GM21825 (cell line): Measurements from ENCODE around the gene RPL14.
"Not testable (repeated sequence)": the region's sequence is repeated elsewhere in the genome, so short reads cannot be mapped to it uniquely, and the experiment has no call there.

Source experiments
- ATAC-seq: cut with Tn5 transposase; IDR thresholded peaks from one replicate; pipeline ENCODE4 v1.9.1; 2021; ENCODE audit warnings: mild to moderate bottlenecking, moderate library complexity; ENCODE audit not compliant: unreplicated experiment

The RPL14 gene

GRCh38 chr3:40456940-40457823 is at the start of gene RPL14:
Gene RPL14, plus strand, starts transcription at chr3:40457339. Its CDS starts 133 bp downstream, at chr3:40457472.
- ATAC-seq: peak; percentile 67

DNA sequence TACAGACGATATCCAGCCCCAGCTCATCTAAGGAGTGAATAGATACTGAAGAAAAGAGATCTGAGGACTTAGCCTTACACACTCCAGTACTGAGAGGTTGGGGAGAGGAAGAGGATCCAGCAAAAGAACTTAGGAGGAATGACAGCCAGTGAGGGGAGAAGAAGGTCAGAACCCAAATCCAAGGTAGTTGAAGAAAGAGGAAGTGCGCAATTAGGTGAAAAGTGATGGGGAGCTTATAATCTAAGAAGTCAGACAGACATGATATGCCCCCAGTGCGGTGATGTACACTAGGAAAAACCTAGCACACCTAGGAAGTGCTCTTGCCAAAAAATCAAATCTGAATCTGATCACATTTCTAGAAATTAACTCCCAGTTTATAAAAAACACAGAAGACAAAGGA is 49.5 kb upstream of the RPL14 start:
- ATAC-seq: no peak

- no peak for ATAC-seq
Observed at GRCh38 chr3:40414270-40414669, 42.9 kb upstream of the RPL14 start.

DNA sequence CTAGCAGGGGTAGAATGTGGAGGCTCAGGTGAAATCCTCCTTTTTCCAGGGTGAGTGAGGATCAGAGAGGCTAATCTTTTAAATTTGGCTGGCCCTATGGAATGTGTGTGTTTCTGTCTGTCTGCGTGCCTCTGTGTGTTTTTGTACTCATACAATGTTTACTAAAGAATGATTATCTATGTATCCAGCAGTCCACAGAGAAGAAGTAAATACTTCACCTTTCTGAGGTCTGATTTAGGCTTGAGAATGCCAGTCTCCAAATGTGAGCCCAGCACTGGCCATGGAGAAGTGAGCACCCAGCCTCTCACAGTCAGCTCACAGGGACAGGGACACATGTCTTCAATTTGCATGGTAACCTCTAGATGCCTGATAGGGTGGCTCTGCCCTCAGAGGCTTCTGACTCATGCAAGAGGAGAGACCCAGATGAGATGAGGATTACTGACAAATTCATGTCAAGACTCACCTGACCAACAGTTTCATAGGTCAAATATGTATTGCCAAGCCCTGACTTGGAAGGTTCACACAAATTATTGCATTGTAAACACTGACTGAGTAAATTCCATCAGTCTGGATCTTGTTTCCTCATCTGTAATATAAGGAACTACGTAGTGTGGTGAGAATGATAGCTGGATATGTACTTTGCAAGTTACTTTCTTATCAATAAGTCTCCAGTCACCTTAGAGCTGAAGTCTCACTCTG is 39.1 kb upstream of the RPL14 start:
- no peak for ATAC-seq

- no peak for ATAC-seq
Observed at GRCh38 chr3:40422861-40423260, 34.3 kb upstream of the RPL14 start.

GRCh38 chr3:40427045-40427669 is 30.0 kb upstream of the RPL14 start:
- ATAC-seq: no peak

DNA sequence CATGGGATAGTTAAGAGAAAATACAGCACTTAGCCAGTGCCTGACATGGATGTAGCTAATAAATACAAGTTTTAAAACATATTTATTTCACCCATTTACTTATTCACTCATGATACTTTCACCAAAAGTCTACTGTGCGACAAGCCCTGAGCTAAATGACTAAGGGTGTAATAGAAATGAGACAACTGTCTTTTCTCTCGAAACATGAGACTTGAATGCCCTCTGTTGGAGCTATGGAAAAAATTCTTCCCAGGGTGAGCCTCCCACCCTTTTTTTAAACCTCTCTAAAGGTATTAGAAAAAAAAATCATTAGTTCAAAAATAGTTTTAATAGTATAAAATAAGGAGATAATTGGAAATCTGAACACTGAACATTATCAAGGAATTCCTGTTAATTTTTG is 24.3 kb upstream of the RPL14 start:
- ATAC-seq: no peak

DNA sequence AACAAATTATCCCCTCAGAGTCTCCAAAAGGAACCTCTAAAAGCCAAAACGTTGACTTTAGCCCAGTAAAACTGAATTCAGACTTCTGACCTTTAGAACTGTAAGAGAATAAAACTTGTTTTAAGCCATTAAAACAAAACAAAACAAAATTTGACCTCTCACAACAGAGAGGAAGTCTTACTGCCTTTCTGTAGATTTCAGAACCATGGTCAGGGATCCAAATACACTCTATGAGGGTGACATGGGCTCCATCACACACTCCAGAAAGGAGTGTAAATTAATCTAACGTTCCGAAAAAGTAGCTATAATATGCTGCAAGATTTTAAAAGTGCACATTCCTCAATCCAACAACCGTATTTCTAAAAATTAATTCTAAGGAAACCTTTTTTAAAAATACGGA is 19.2 kb upstream of the RPL14 start:
- ATAC-seq: no peak

DNA sequence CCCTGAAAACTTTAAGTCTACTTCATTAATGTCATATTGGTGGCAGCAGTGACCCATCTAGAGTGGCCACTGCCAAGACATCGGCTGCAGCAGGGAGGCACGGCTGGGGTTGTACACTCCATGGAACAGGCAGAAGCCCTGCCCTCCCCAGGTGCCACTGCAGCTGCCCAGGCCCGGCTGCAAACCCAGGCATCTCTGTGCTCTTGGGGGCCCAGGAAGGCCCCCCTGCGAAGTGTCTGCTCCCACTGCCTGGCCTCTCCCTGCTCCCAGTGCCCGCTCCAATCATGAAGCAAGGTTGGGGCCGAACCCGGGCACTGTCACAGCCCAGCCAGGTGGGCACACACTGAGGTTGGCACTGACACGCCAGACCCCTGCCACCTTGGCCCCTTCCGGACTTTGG is 12.1 kb upstream of the RPL14 start:
- ATAC-seq: no peak

- no peak for ATAC-seq
Observed at GRCh38 chr3:40445880-40446279, 11.3 kb upstream of the RPL14 start.

DNA sequence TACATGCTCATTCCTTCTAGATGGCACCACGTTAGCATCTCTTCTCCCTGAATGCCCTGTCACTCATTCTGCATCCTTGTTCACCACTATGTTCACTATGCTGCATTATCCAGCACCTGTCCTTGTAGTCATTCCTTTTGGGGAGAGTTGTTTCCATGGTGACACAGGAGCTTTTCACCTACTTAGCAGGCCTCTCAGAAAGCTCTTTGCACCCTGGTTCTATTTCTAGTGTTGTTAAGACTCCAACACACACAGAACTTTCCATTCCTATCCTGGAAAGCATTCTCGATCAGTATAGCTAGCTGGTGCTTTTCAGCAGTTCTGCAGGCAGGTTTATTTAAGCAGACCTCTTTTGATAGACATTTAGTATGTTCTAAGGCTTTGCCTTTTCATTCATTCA is 6.7 kb upstream of the RPL14 start:
- no peak for ATAC-seq

GRCh38 chr3:40451551-40451950 is 5.6 kb upstream of the RPL14 start:
- ATAC-seq: no peak

DNA sequence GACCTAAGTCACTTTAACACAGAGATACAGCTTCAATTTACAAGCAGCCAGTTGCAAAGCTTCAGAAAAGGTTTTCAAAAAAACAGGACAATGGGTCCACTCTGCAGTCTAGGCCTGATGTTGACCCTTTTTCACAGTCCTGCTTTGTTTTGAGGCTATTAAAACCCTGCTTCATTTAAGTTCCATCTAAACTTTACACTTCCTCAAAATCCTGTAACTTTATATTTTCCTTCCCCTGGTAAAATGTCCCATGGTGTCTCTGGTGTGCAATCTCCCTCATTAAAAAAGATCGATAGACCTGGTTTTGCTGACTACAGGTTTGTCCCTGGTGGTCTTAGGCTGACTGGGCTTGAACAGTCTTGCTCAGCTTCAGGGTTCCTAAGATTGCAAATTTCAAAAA is 5.1 kb upstream of the RPL14 start:
- no peak for ATAC-seq

DNA sequence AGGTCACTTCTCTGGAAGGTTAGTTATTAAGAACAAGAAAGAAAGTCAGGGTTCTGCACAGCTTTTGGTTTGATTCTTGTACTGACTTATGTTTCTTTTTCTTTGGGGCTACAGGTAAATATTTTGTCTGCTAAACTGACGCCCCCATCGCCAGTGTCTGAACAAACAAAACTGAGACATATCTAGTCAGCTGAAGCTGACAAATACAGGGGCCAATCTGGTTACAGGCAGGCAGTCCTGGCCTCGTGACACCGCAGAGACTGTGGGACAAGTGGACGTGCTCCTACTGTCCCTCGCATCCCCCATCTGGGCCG is 4.6 kb upstream of the RPL14 start:
- no peak for ATAC-seq

- peak; percentile 95 for ATAC-seq
Observed at GRCh38 chr3:40452876-40453730, 4.0 kb upstream of the RPL14 start.

DNA sequence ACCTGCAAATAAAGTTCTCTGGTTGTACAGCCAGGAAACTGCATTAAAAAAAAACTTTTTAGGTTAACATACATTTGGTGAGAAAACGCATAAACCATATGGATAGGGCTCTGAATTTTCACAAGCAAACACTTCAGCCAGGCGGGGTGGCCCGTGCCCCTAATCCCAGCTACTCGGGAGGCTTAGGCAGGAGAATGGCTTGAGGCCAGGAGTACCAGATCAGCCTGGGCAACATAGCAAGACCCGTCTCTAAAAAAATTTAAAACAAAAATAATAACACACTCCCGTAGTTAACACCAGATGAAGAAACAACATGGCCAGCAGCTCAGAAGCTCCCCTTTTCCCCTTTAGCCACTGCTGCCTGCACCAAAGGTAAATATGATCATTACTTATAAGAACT is 3.2 kb upstream of the RPL14 start:
- no peak for ATAC-seq

GRCh38 chr3:40455328-40455727 is 1.8 kb upstream of the RPL14 start:
- no peak for ATAC-seq

GRCh38 chr3:40456279-40456939 is 730 bp upstream of the RPL14 start:
- no peak for ATAC-seq

DNA sequence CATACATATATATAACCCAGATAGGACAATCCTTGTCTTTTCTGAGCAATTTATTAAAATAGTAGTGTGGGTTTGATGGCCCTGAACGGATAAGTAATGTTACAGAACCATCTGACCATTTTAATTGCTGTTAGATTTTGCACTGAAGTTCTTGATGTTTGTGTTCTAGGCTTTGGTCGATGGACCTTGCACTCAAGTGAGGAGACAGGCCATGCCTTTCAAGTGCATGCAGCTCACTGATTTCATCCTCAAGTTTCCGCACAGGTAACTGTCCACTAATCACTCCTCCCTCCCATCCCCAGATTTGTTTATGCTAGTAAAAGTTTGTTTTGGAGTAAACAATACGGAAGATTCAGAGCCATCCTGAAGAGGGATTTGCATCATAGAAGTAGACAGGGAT is 1.3 kb downstream of the RPL14 start:
- ATAC-seq: no peak

DNA sequence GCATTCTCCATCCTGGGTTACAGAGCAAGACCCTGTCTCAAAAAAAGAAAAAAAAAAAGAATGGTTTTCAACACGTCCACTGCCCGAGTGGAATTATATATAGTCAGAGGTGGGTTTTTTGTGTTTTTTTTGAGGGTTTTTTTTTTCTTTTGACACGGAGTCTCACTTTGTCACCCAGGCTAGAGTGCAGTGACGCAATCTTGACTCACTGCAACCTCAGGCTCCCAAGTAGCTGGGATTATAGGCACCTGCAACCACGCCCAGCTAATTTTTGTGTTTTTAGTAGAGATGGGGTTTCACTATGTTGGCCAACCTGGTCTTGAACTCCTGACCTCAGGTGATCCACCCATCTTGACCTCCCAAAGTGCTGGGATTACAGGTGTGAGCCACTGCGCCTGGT is 3.3 kb downstream of the RPL14 start:
- ATAC-seq: not testable (repeated sequence)

- ATAC-seq: no peak
Observed at GRCh38 chr3:40461161-40461560, 4.0 kb downstream of the RPL14 start.
